CD14-positive monocyte (primary cell): ENCODE measurements around the gene DHFR2. TPM values are rescaled to one million over a fixed set of nuclear protein-coding genes. Genes with fewer than 3 reads are reported as not detected.

Source experiments
- DNase-seq, 3 donors: peaks; one replicate each; pipeline ENCODE4 v3.0.0-alpha.2; 2011 to 2022
- H2AFZ ChIP-seq: 2 replicates; pipeline ENCODE4 v1.6.0; 2012; ENCODE audit warnings: mild to moderate bottlenecking, low read depth, low read length, inconsistent platforms; ENCODE audit not compliant: insufficient read depth, poor library complexity, severe bottlenecking
- H3K27ac ChIP-seq, 2 donors: 1 replicate in 1 of 2; 2 replicates in 1 of 2; pipeline ENCODE4 v1.5.1; 2012 to 2013; ENCODE audit warnings: low read length in 2 of 2, control low read depth in 1 of 2, inconsistent platforms in 1 of 2, low read depth in 1 of 2, mild to moderate bottlenecking in 1 of 2
- H3K27me3 ChIP-seq, 2 donors: one replicate each; pipeline versions ENCODE4 v1.6.0 to v1.6.1; 2011 to 2013; ENCODE audit warnings: low read length in 2 of 2; ENCODE audit not compliant: control insufficient read depth in 2 of 2, insufficient read depth in 2 of 2
- H3K36me3 ChIP-seq, 2 donors: replicated peaks in 1 of 2; 1 replicate in 1 of 2; 2 replicates in 1 of 2; pipeline versions ENCODE4 v1.5.1 to v1.6.1; 2012 to 2013; ENCODE audit warnings: low read length in 2 of 2, control low read depth in 1 of 2, inconsistent platforms in 1 of 2, mild to moderate bottlenecking in 1 of 2; ENCODE audit not compliant: insufficient read depth in 2 of 2, control insufficient read depth in 1 of 2
- H3K4me1 ChIP-seq, 2 donors: 1 replicate in 1 of 2; 2 replicates in 1 of 2; pipeline versions ENCODE4 v1.5.1 to v1.6.1; 2012 to 2013; ENCODE audit warnings: low read length in 2 of 2, control low read depth in 1 of 2, inconsistent platforms in 1 of 2, mild to moderate bottlenecking in 1 of 2, moderate library complexity in 1 of 2; ENCODE audit not compliant: insufficient read depth in 2 of 2, control insufficient read depth in 1 of 2
- H3K4me2 ChIP-seq: replicated peaks from 2 replicates; pipeline ENCODE3; 2012; ENCODE audit warnings: low read length, moderate library complexity, mild to moderate bottlenecking; ENCODE audit not compliant: poor library complexity, severe bottlenecking; ENCODE audit errors: extremely low read depth
- H3K4me3 ChIP-seq, 3 experiments: fragments of 200-600 bp in 1 of 3; sonication (generic) in 1 of 3; replicated peaks in 1 of 3; 1 replicate in 2 of 3; 2 replicates in 1 of 3; pipeline ENCODE4 v1.5.1; 2011 to 2013; ENCODE audit warnings: low read length in 3 of 3, mild to moderate bottlenecking in 3 of 3, control low read depth in 2 of 3, low read depth in 2 of 3, inconsistent platforms in 1 of 3, moderate library complexity in 1 of 3
- H3K79me2 ChIP-seq: 2 replicates; pipeline ENCODE4 v1.6.0; 2012; ENCODE audit warnings: mild to moderate bottlenecking, control low read depth, inconsistent platforms, low read length, moderate library complexity; ENCODE audit not compliant: insufficient read depth
- H3K9ac ChIP-seq: 2 replicates; pipeline ENCODE4 v1.6.0; 2017; ENCODE audit warnings: low read length, mild to moderate bottlenecking; ENCODE audit not compliant: insufficient read depth, poor library complexity, severe bottlenecking
- H3K9me3 ChIP-seq, 2 donors: replicated peaks in 1 of 2; 1 replicate in 1 of 2; 2 replicates in 1 of 2; pipeline versions ENCODE4 v1.5.1 to v1.6.1; 2012 to 2013; ENCODE audit warnings: low read length in 2 of 2, control low read depth in 1 of 2; ENCODE audit not compliant: control insufficient read depth in 1 of 2, insufficient read depth in 1 of 2
- H4K20me1 ChIP-seq: 2 replicates; pipeline ENCODE4 v1.6.0; 2012; ENCODE audit warnings: mild to moderate bottlenecking, low read length, control low read depth, moderate library complexity; ENCODE audit not compliant: insufficient read depth
- H3K27ac Mint-ChIP-seq, 7 donors: one replicate each; pipeline ENCODE4 v1.8.0; 2020; ENCODE audit warnings: mild to moderate bottlenecking in 7 of 7, mixed read lengths in 7 of 7, moderate library complexity in 6 of 7, inconsistent platforms in 2 of 7
- H3K27me3 Mint-ChIP-seq, 3 donors: one replicate each; pipeline ENCODE4 v1.8.0; 2021 to 2022; ENCODE audit warnings: low read depth in 3 of 3, mild to moderate bottlenecking in 3 of 3, mixed read lengths in 3 of 3, moderate library complexity in 3 of 3, inconsistent platforms in 1 of 3
- H3K36me3 Mint-ChIP-seq, 2 donors: one replicate each; pipeline ENCODE4 v1.8.0; 2020; ENCODE audit warnings: mixed read lengths in 2 of 2, inconsistent platforms in 1 of 2, mild to moderate bottlenecking in 1 of 2
- H3K4me1 Mint-ChIP-seq: one replicate; pipeline ENCODE4 v1.8.0; 2020; ENCODE audit warnings: mild to moderate bottlenecking, mixed read lengths
- H3K4me3 Mint-ChIP-seq, 2 donors: one replicate each; pipeline ENCODE4 v1.8.0; 2020; ENCODE audit warnings: mild to moderate bottlenecking in 2 of 2, mixed read lengths in 2 of 2, moderate library complexity in 1 of 2
- H3K9me3 Mint-ChIP-seq, 7 donors: one replicate each; pipeline ENCODE4 v1.8.0; 2020 to 2022; ENCODE audit warnings: mixed read lengths in 7 of 7, mild to moderate bottlenecking in 6 of 7, moderate library complexity in 6 of 7, inconsistent platforms in 2 of 7
- CTCF ChIP-seq: fragments of 200-600 bp; IDR thresholded peaks from one replicate; pipeline ENCODE4 v1.8.0; 2022; ENCODE audit warnings: antibody characterized with exemption, mild to moderate bottlenecking
- WGBS: methylation state at CpG from one replicate; pipeline ENCODE4 v1.1.5; 2013; ENCODE audit warnings: missing lambda C conversion rate; ENCODE audit not compliant: insufficient coverage; 5-methylcytosine and 5-hydroxymethylcytosine counted together
- intact Hi-C, 2 donors: fragments of 100-400 bp; cut with micrococcal nuclease; formaldehyde crosslinking; loops; one replicate each; pipeline versions ENCODE4 v1.15.0 to v1.15.1; 2023
- polyA plus RNA-seq, 3 donors: library from polyadenylated mRNA; depleted of rRNA in 1 of 3; unstranded in 2 of 3; stranded (reverse) in 1 of 3; fragments of 300-500 nt in 2 of 3; fragments of >200 nt in 1 of 3; fragmentation: Illumina TruSeq in 2 of 3; gene quantifications; 1 replicate in 2 of 3; 2 replicates in 1 of 3; pipeline ENCODE4 v1.2.3, GENCODE V29; 2012 to 2021

The DHFR2 gene
- polyA plus RNA-seq, 3 donors, result 0.35 to 2.8 (median 1.2) TPM

GRCh38 chr3:94028093-94028837 is 34.5 kb downstream of the DHFR2 start, which contains the start of gene STX19:
Gene STX19, minus strand, starts transcription at chr3:94028597. Its CDS starts 13,328 bp downstream, at chr3:94015269.
- no peaks in the 10 kb centered on the region for H3K79me2 ChIP-seq
- Mint-ChIP-seq H3K9me3 (no peaks in the 10 kb centered on the region), H3K4me3 (no peak within 1 kb of the TSS), H3K27ac (no peak within 1 kb of the TSS), H3K27me3 (no peaks in the 10 kb centered on the region), H3K36me3 (peaks cover 0 to 2% of the 10 kb centered on the region in 2 donors), H3K4me1 (no peaks in the 10 kb centered on the region)
- intact Hi-C loops, result no loop called here
- H3K27me3 ChIP-seq, result no peaks in the 10 kb centered on the region
- no peaks in the 10 kb centered on the region for H3K4me1 ChIP-seq
- H3K4me3 ChIP-seq, result no peak within 1 kb of the TSS
- WGBS, result no CpG with 5 or more reads among the region's 8 CpGs
- H3K27ac ChIP-seq, result no peak within 1 kb of the TSS
- DNase-seq, result no peak
- H4K20me1 ChIP-seq, result no peaks in the 10 kb centered on the region
- no peak within 1 kb of the TSS for H3K9ac ChIP-seq
- no peak for TF ChIP-seq CTCF
- H2AFZ ChIP-seq, result no peak within 1 kb of the TSS
- H3K4me2 ChIP-seq, result no peak within 1 kb of the TSS
- H3K9me3 ChIP-seq, result no peaks in the 10 kb centered on the region
- H3K36me3 ChIP-seq, result no peaks in the 10 kb centered on the region

GRCh38 chr3:94026623-94027022 is 36.1 kb downstream of the DHFR2 start:
- Mint-ChIP-seq H3K4me1 (no peaks in the 10 kb centered on the region), H3K27ac (no peak overlapping the region), H3K4me3 (no peak overlapping the region), H3K9me3 (no peaks in the 10 kb centered on the region), H3K36me3 (peaks cover 0 to 2% of the 10 kb centered on the region in 2 donors), H3K27me3 (no peaks in the 10 kb centered on the region)
- no peaks in the 10 kb centered on the region for H3K27me3 ChIP-seq
- H3K4me1 ChIP-seq, result no peaks in the 10 kb centered on the region
- no peaks in the 10 kb centered on the region for H3K79me2 ChIP-seq
- no peak overlapping the region for H3K4me2 ChIP-seq
- no peak for DNase-seq
- intact Hi-C loops, result no loop called here
- no peaks in the 10 kb centered on the region for H3K9me3 ChIP-seq
- no peak overlapping the region for H3K9ac ChIP-seq
- no CpG with 5 or more reads among the region's 2 CpGs for WGBS
- TF ChIP-seq CTCF, result no peak
- H4K20me1 ChIP-seq, result no peaks in the 10 kb centered on the region
- H2AFZ ChIP-seq, result no peak overlapping the region
- no peak overlapping the region for H3K27ac ChIP-seq
- H3K36me3 ChIP-seq, result no peaks in the 10 kb centered on the region
- no peak overlapping the region for H3K4me3 ChIP-seq
